Panc1 (cell line): ENCODE measurements around the gene KLHDC1.
"Not testable (repeated sequence)": the region's sequence is repeated elsewhere in the genome, so short reads cannot be mapped to it uniquely, and the experiment has no call there.

ENCODE experiments used
- CTCF ChIP-seq: fragments of 450-650 bp; IDR thresholded peaks from 2 replicates; pipeline ENCODE4 v1.5.1; 2017; ENCODE audit warnings: mild to moderate bottlenecking
- POLR2AphosphoS5 ChIP-seq: IDR thresholded peaks from 2 replicates; pipeline ENCODE4 v1.6.1; 2012; ENCODE audit warnings: mild to moderate bottlenecking, low read depth, low read length, moderate library complexity
- REST ChIP-seq, 2 experiments: IDR thresholded peaks; 2 replicates each; pipeline ENCODE4 v1.6.1; 2011 to 2012; ENCODE audit warnings: low read depth in 2 of 2, control low read depth in 1 of 2, low read length in 1 of 2, mild to moderate bottlenecking in 1 of 2, moderate library complexity in 1 of 2; ENCODE audit not compliant: insufficient read depth in 1 of 2

GRCh38 chr14:49735669-49736068 lies 42.7 kb downstream of the KLHDC1 start:
- TF ChIP-seq CTCF; POLR2AphosphoS5; REST (IDR thresholded peaks at IDR 0.05; ENCODE audit: insufficient read depth in 1 of 2, low read depth in 2 of 2, low read length in 1 of 2): not testable (repeated sequence)
